Measurements from ENCODE around the gene HABP4. TPM values are rescaled to one million over a fixed set of nuclear protein-coding genes. Genes with fewer than 3 reads are reported as not detected.

Gene HABP4
- total and polyA plus RNA-seq, 10 of the 15 experiments (the other 5 are each of a cell fraction or from before 2014, with no cell fraction given): 1.6 to 15.4 (median 11.6) TPM

DNA sequence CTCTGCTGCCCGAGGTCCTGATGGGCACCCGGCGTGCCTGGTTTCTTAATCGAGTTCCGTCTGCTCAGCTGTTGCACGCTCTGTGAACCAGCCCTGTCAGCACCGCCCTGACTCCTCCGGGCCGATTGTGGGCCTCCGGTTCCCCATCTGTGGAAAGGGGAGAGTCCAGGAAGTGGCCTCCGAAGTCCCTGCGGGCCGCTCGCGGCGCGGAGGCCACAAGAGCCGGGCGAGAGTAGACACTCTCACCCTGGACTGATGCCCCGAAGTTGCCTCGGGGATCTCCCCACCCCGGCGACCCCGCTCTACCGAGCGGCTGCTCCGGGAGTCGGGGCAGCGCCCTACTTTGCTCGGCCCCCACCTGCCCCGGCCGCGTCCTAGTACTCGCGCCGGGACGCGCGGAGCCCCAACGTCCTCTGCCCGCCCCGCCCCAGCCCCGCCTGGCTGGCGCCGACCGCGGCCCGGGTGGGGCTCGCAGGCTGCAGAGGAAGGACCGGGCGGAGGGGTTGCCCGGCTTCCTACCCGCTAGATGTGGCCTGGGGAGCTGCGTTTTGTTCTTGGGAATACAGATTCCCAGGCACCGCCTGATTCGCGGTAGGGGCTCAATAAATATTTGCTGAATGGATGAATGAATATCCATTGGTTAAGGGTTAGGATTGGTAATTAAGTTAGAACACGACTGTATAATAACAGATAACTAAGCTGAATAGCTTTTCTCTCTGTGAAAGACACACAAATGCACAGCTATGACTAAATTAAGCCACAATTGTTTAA is 30.9 kb upstream of the HABP4 start (continued):
- TF ChIP-seq, protein P1, sequence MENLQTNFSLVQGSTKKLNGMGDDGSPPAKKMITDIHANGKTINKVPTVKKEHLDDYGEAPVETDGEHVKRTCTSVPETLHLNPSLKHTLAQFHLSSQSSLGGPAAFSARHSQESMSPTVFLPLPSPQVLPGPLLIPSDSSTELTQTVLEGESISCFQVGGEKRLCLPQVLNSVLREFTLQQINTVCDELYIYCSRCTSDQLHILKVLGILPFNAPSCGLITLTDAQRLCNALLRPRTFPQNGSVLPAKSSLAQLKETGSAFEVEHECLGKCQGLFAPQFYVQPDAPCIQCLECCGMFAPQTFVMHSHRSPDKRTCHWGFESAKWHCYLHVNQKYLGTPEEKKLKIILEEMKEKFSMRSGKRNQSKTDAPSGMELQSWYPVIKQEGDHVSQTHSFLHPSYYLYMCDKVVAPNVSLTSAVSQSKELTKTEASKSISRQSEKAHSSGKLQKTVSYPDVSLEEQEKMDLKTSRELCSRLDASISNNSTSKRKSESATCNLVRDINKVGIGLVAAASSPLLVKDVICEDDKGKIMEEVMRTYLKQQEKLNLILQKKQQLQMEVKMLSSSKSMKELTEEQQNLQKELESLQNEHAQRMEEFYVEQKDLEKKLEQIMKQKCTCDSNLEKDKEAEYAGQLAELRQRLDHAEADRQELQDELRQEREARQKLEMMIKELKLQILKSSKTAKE (IDR thresholded peaks at IDR 0.05; ENCODE audit: low read depth, poor library complexity, severe bottlenecking): peak; percentile 33
- TF ChIP-seq GATAD2B (conservative IDR thresholded peaks at IDR 0.05; ENCODE audit: low read depth): peak; percentile 94
- TF ChIP-seq ASH2L (IDR thresholded peaks at IDR 0.05; ENCODE audit: borderline replicate concordance, low read depth): peak; percentile 87; the same call in 1 of the 2 replicates
- TF ChIP-seq EED (IDR thresholded peaks at IDR 0.05; ENCODE audit: low read depth): 0 out of 2 replicates have a peak, but pooled peaks have one; percentile 46
- TF ChIP-seq ZNF207 (IDR thresholded peaks at IDR 0.05; ENCODE audit: borderline replicate concordance): 0 out of 2 replicates have a peak, but pooled peaks have one; percentile 71
- 0 out of 2 replicates have a peak, but pooled peaks have one; percentile 47 for TF ChIP-seq NBN (IDR thresholded peaks at IDR 0.05)
- TF ChIP-seq, protein P2, sequence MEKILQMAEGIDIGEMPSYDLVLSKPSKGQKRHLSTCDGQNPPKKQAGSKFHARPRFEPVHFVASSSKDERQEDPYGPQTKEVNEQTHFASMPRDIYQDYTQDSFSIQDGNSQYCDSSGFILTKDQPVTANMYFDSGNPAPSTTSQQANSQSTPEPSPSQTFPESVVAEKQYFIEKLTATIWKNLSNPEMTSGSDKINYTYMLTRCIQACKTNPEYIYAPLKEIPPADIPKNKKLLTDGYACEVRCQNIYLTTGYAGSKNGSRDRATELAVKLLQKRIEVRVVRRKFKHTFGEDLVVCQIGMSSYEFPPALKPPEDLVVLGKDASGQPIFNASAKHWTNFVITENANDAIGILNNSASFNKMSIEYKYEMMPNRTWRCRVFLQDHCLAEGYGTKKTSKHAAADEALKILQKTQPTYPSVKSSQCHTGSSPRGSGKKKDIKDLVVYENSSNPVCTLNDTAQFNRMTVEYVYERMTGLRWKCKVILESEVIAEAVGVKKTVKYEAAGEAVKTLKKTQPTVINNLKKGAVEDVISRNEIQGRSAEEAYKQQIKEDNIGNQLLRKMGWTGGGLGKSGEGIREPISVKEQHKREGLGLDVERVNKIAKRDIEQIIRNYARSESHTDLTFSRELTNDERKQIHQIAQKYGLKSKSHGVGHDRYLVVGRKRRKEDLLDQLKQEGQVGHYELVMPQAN (conservative IDR thresholded peaks at IDR 0.05): peak; percentile 86
- TF ChIP-seq SMAD5 (IDR thresholded peaks at IDR 0.05; ENCODE audit: low read depth): 0 out of 2 replicates have a peak, but pooled peaks have one; percentile 48
- TF ChIP-seq, protein P3, sequence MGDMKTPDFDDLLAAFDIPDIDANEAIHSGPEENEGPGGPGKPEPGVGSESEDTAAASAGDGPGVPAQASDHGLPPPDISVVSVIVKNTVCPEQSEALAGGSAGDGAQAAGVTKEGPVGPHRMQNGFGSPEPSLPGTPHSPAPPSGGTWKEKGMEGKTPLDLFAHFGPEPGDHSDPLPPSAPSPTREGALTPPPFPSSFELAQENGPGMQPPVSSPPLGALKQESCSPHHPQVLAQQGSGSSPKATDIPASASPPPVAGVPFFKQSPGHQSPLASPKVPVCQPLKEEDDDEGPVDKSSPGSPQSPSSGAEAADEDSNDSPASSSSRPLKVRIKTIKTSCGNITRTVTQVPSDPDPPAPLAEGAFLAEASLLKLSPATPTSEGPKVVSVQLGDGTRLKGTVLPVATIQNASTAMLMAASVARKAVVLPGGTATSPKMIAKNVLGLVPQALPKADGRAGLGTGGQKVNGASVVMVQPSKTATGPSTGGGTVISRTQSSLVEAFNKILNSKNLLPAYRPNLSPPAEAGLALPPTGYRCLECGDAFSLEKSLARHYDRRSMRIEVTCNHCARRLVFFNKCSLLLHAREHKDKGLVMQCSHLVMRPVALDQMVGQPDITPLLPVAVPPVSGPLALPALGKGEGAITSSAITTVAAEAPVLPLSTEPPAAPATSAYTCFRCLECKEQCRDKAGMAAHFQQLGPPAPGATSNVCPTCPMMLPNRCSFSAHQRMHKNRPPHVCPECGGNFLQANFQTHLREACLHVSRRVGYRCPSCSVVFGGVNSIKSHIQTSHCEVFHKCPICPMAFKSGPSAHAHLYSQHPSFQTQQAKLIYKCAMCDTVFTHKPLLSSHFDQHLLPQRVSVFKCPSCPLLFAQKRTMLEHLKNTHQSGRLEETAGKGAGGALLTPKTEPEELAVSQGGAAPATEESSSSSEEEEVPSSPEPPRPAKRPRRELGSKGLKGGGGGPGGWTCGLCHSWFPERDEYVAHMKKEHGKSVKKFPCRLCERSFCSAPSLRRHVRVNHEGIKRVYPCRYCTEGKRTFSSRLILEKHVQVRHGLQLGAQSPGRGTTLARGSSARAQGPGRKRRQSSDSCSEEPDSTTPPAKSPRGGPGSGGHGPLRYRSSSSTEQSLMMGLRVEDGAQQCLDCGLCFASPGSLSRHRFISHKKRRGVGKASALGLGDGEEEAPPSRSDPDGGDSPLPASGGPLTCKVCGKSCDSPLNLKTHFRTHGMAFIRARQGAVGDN (IDR thresholded peaks at IDR 0.05): 0 out of 2 replicates have a peak, but pooled peaks have one; percentile 40
- no peak for TF ChIP-seq SUPT20H (IDR thresholded peaks at IDR 0.05; ENCODE audit: borderline replicate concordance, control insufficient read depth, low read depth, low read length)
- peak; percentile 47; the same call in 1 of the 2 replicates for TF ChIP-seq SMARCA5 (IDR thresholded peaks at IDR 0.05)
- TF ChIP-seq RAD21 (IDR thresholded peaks at IDR 0.05; ENCODE audit: insufficient read depth, low read depth, low read length): no peak
- TF ChIP-seq NFIC (IDR thresholded peaks at IDR 0.05; ENCODE audit: low read depth, low read length): no peak
- TF ChIP-seq IKZF2 (IDR thresholded peaks at IDR 0.05): peak; percentile 52 to 68; a peak in 3 of 4 replicates
- TF ChIP-seq CEBPB (IDR thresholded peaks at IDR 0.05; ENCODE audit: borderline replicate concordance in 1 of 2, low read depth in 2 of 2, low read length in 2 of 2): no peak
- TF ChIP-seq ZNF217 (IDR thresholded peaks at IDR 0.05): 0 out of 2 replicates have a peak, but pooled peaks have one; percentile 62
- 0 out of 2 replicates have a peak, but pooled peaks have one; percentile 22 for TF ChIP-seq ZSCAN29 (IDR thresholded peaks at IDR 0.05)
- TF ChIP-seq DPF2 (IDR thresholded peaks at IDR 0.05): peak; percentile 81
- no peak; the same call in 1 of the 2 replicates for TF ChIP-seq RUNX3 (IDR thresholded peaks at IDR 0.05; ENCODE audit: low read length)
- 0 out of 2 replicates have a peak, but pooled peaks have one; percentile 28 for TF ChIP-seq YY1 (IDR thresholded peaks at IDR 0.05; ENCODE audit: low read depth, low read length)
- TF ChIP-seq ATF3 (IDR thresholded peaks at IDR 0.05; ENCODE audit: borderline replicate concordance, extremely low read depth, low read depth, low read length): no peak

Data from GM12878 (cell line).